K562 (cell line): ENCODE results near the gene AP1S3. TPM values are rescaled to one million over a fixed set of nuclear protein-coding genes. Genes with fewer than 3 reads are reported as not detected.

ENCODE experiments used
- ATF2 ChIP-seq: sonication (generic); formaldehyde crosslinking; IDR thresholded peaks from 2 replicates; pipeline ENCODE4 v1.8.1; 2022; ENCODE audit warnings: missing genetic modification reagents
- HNRNPL ChIP-seq: fragments of 200-400 bp; formaldehyde crosslinking; IDR thresholded peaks from 2 replicates; pipeline ENCODE4 v1.6.1; 2017; ENCODE audit warnings: low read depth, mild to moderate bottlenecking, low read length
- MBD1 ChIP-seq: fragments of 250-450 bp; sonication (Bioruptor Pico); IDR thresholded peaks from 2 replicates; pipeline ENCODE4 v1.8.0; 2022; ENCODE audit warnings: inconsistent platforms
- POLR2AphosphoS5 ChIP-seq: IDR thresholded peaks from 2 replicates; pipeline ENCODE4 v1.6.1; 2011; ENCODE audit warnings: mild to moderate bottlenecking, low read depth, low read length, moderate library complexity; ENCODE audit not compliant: control insufficient read depth, insufficient read depth
- ZBTB40 ChIP-seq, 2 experiments: fragments of 450-650 bp in 1 of 2; sonication (generic) in 1 of 2; formaldehyde crosslinking in 1 of 2; IDR thresholded peaks; 2 replicates each; pipeline versions ENCODE4 v1.7.1 to v1.9.0; 2016 to 2022; ENCODE audit warnings: inconsistent platforms in 1 of 2, mild to moderate bottlenecking in 1 of 2, missing genetic modification reagents in 1 of 2
- ZNF217 ChIP-seq: sonication (generic); formaldehyde crosslinking; IDR thresholded peaks from 2 replicates; pipeline ENCODE4 v1.8.0; 2022; ENCODE audit warnings: mild to moderate bottlenecking, missing genetic modification reagents
- polyA plus RNA-seq, 8 experiments: library from polyadenylated mRNA; depleted of rRNA in 4 of 8; stranded (reverse) in 5 of 8; unstranded in 3 of 8; fragments of >200 nt; fragmentation: Nextera tagmentation in 2 of 8; fragmentation: Illumina TruSeq in 1 of 8; extraction: Ambion mirVana in 2 of 8; extraction: Trizol in 1 of 8; gene quantifications; 2 replicates each; pipeline versions ENCODE4 v1.2.1 to v1.2.3, GENCODE V29; 2011 to 2014; ENCODE audit warnings: inconsistent platforms in 1 of 8, missing spikeins in 1 of 8
- total RNA-seq, 7 experiments: library from RNA; depleted of rRNA in 6 of 7; stranded (reverse); fragments of >200 nt in 6 of 7; fragmentation: Illumina TruSeq in 2 of 7; extraction: Trizol in 2 of 7; gene quantifications; 2 replicates each; pipeline versions ENCODE4 v1.2.1 to v1.2.3, GENCODE V29; 2011 to 2021; ENCODE audit warnings: low replicate concordance in 1 of 7

AP1S3 gene
- total and polyA plus RNA-seq, 9 of the 15 experiments (the other 6 are each of a cell fraction or from before 2014, with no cell fraction given): 0.50 to 3.8 (median 2.1) TPM

- peak; percentile 91 for TF ChIP-seq POLR2AphosphoS5
- no peak for TF ChIP-seq ZNF217 (CRISPR knock-in tag)
- no peak for TF ChIP-seq ZBTB40 (IDR thresholded peaks at IDR 0.05)
- TF ChIP-seq ZBTB40 (CRISPR knock-in tag; IDR thresholded peaks at IDR 0.05): no peak
- TF ChIP-seq HNRNPL: no peak
- TF ChIP-seq ATF2 (CRISPR knock-in tag): no peak
- no peak for TF ChIP-seq MBD1 (CRISPR knock-in tag)
Measured at GRCh38 chr2:223723954-223724411, 113.4 kb downstream of the AP1S3 start (continued).
